Parathyroid adenoma (tissue), 2 donors: ENCODE measurements around the gene SMIM17.

Source experiments
- H2AFZ ChIP-seq: fragments of 300-600 bp; sonication (generic); one replicate; pipeline ENCODE4 v1.7.0; 2017; ENCODE audit warnings: antibody characterized with exemption, mild to moderate bottlenecking
- H3K27ac ChIP-seq: fragments of 300-600 bp; sonication (generic); one replicate; pipeline ENCODE4 v1.7.0; 2017
- H3K27me3 ChIP-seq: fragments of 300-600 bp; sonication (generic); one replicate; pipeline ENCODE4 v1.7.0; 2017; ENCODE audit warnings: low read length; ENCODE audit not compliant: control insufficient read depth, insufficient read depth
- H3K36me3 ChIP-seq: fragments of 300-600 bp; sonication (generic); one replicate; pipeline ENCODE4 v1.7.0; 2017; ENCODE audit warnings: low read length; ENCODE audit not compliant: control insufficient read depth, insufficient read depth
- H3K4me1 ChIP-seq: fragments of 300-600 bp; sonication (generic); one replicate; pipeline ENCODE4 v1.7.0; 2017; ENCODE audit warnings: control low read depth
- H3K4me2 ChIP-seq: fragments of 300-600 bp; sonication (generic); one replicate; pipeline ENCODE4 v1.7.0; 2017; ENCODE audit warnings: low read length
- H3K4me3 ChIP-seq: fragments of 300-600 bp; sonication (generic); one replicate; pipeline ENCODE4 v1.7.0; 2017; ENCODE audit warnings: low read depth, low read length
- H3K79me2 ChIP-seq: fragments of 300-600 bp; sonication (generic); one replicate; pipeline ENCODE4 v1.7.0; 2017; ENCODE audit warnings: control low read depth
- H3K9ac ChIP-seq: fragments of 300-600 bp; sonication (generic); one replicate; pipeline ENCODE4 v1.7.0; 2017; ENCODE audit warnings: mild to moderate bottlenecking
- H3K9me3 ChIP-seq: fragments of 300-600 bp; sonication (generic); one replicate; pipeline ENCODE4 v1.7.0; 2017; ENCODE audit warnings: low read length; ENCODE audit not compliant: control insufficient read depth
- CTCF ChIP-seq: fragments of 300-600 bp; sonication (generic); IDR thresholded peaks from one replicate; pipeline ENCODE4 v1.7.0; 2017; ENCODE audit warnings: antibody characterized with exemption, mild to moderate bottlenecking
- donor health status: primary hyperparathyroidism.

The SMIM17 gene

GRCh38 chr19:56683116-56683515 is 40.2 kb downstream of the SMIM17 start:
- no peaks in the 10 kb centered on the region for H3K36me3 ChIP-seq
- no peak for TF ChIP-seq CTCF
- H3K27ac ChIP-seq = no peak overlapping the region
- no peaks in the 10 kb centered on the region for H3K79me2 ChIP-seq
- peak overlapping the region; percentile 4 for H3K4me3 ChIP-seq
- H3K27me3 ChIP-seq = no peaks in the 10 kb centered on the region
- no peaks in the 10 kb centered on the region for H3K4me1 ChIP-seq
- H2AFZ ChIP-seq = no peak overlapping the region
- no peaks in the 10 kb centered on the region for H3K9me3 ChIP-seq
- H3K9ac ChIP-seq = no peak overlapping the region
- H3K4me2 ChIP-seq = peak overlapping the region; percentile 40

- no peak overlapping the region for H3K27ac ChIP-seq
- H3K27me3 ChIP-seq = no peaks in the 10 kb centered on the region
- TF ChIP-seq CTCF = no peak
- H3K9me3 ChIP-seq = no peaks in the 10 kb centered on the region
- no peak overlapping the region for H2AFZ ChIP-seq
- no peak overlapping the region for H3K9ac ChIP-seq
- no peak overlapping the region for H3K4me3 ChIP-seq
- H3K36me3 ChIP-seq = no peaks in the 10 kb centered on the region
- H3K4me1 ChIP-seq = no peaks in the 10 kb centered on the region
- H3K79me2 ChIP-seq = no peaks in the 10 kb centered on the region
- no peak overlapping the region for H3K4me2 ChIP-seq
Measured at GRCh38 chr19:56687031-56687430, 44.1 kb downstream of the SMIM17 start.

- H3K4me3 ChIP-seq = no peak overlapping the region
- no peak overlapping the region for H3K27ac ChIP-seq
- no peak overlapping the region for H3K9ac ChIP-seq
- H3K27me3 ChIP-seq = no peaks in the 10 kb centered on the region
- peak; percentile 17 for TF ChIP-seq CTCF
- H3K9me3 ChIP-seq = no peaks in the 10 kb centered on the region
- no peaks in the 10 kb centered on the region for H3K79me2 ChIP-seq
- no peaks in the 10 kb centered on the region for H3K4me1 ChIP-seq
- no peak overlapping the region for H2AFZ ChIP-seq
- H3K4me2 ChIP-seq = no peak overlapping the region
- H3K36me3 ChIP-seq = no peaks in the 10 kb centered on the region
Measured at GRCh38 chr19:56689198-56689597, 46.2 kb downstream of the SMIM17 start.

DNA sequence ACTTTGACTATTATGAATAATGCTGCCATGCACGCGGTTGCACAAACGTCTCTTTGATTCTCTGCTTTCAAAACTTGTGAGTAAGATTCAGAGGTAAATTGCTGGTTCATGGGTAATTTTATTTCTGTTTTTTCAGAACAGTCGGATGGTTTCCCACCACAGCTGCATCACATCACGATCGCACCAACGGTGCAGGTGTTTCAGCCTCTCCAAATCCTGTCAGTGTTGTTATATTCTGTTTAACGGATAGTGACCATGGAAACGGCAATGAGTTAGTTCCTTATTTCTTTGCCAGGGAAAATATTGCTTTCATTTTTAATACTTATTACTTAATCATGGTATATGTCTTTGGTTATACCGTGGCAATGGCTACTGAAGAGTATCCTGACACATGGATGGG is 47.7 kb downstream of the SMIM17 start:
- Histone ChIP-seq H3K36me3 (no peaks in the 10 kb centered on the region), H3K9me3 (no peaks in the 10 kb centered on the region), H3K27ac (no peak overlapping the region), H3K4me3 (no peak overlapping the region), H3K9ac (no peak overlapping the region), H3K4me1 (no peaks in the 10 kb centered on the region), H3K27me3 (no peaks in the 10 kb centered on the region), H2AFZ (no peak overlapping the region), H3K4me2 (no peak overlapping the region), H3K79me2 (no peaks in the 10 kb centered on the region)
- no peak for TF ChIP-seq CTCF

DNA sequence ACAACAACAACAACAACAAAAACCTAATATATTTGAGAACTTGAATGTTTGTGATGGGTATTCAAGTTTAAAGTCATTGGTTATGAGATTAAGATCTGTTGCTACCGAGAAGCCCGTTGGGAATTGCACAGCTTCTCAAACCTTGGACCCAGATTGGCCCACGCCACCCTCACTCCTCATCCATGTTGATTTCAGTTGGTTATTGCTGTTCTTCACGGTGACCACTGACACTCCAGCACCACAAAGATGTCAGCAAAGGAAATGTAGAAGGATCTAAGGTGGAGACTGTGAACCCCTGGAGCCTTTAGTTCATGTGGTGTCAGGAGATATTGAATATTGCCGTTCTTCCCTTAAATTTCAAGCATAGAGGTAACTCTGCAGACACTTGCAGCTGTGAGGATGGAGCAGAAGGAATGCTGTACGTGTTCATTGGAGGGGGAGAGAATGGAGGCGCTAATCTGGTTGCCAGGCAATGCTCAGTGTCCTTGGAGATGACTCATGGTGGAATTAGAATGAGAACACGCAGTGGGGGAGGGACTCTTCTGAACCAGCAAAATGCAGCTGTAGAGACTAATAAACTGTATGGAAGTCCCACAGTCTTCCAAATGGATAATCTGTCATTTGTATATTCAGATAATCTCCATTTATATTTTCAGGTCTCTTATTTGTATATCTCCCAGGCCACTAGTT is 49.4 kb downstream of the SMIM17 start:
- H3K9me3 ChIP-seq = no peaks in the 10 kb centered on the region
- no peak overlapping the region for H3K9ac ChIP-seq
- no peaks in the 10 kb centered on the region for H3K4me1 ChIP-seq
- no peaks in the 10 kb centered on the region for H3K79me2 ChIP-seq
- no peak overlapping the region for H3K27ac ChIP-seq
- no peak for TF ChIP-seq CTCF
- no peak overlapping the region for H3K4me3 ChIP-seq
- no peaks in the 10 kb centered on the region for H3K36me3 ChIP-seq
- no peak overlapping the region for H3K4me2 ChIP-seq
- no peaks in the 10 kb centered on the region for H3K27me3 ChIP-seq
- no peak overlapping the region for H2AFZ ChIP-seq
